Sigmoid colon (tissue), 3 donors: ENCODE measurements around the gene TARP.
"Not testable (repeated sequence)": the region's sequence is repeated elsewhere in the genome, so short reads cannot be mapped to it uniquely, and the experiment has no call there.

Experiments used
- CTCF ChIP-seq, 4 experiments: fragments of 450-650 bp in 3 of 4; fragments of 200-600 bp in 1 of 4; IDR thresholded peaks; one replicate each; pipeline ENCODE4 v1.5.1; 2016 to 2019; ENCODE audit warnings: antibody characterized with exemption in 4 of 4, mild to moderate bottlenecking in 3 of 4, moderate library complexity in 2 of 4
- POLR2A ChIP-seq, 2 donors: fragments of 450-650 bp; IDR thresholded peaks; one replicate each; pipeline ENCODE4 v1.6.1; 2016; ENCODE audit warnings: antibody characterized with exemption in 2 of 2, mild to moderate bottlenecking in 2 of 2, moderate library complexity in 2 of 2

DNA sequence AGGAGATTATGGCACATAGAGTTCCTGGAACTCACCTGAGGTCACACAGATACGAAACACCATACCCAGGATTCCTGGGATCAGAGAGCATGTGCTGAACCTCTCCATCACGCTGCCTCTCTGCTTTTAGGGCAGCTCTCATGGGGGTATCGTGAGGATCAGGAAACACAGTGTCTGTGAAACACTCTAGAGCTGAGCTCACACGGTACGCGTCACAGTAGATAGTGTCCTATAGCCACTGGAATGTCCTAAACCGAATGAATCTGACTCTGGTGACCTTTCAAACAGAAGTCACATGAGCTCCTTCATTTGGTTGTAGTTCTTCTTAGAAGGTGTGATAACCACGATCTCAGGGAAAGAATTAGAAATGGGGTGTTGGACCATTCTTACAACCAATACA is 14.3 kb downstream of the TARP start:
- TF ChIP-seq POLR2A, CTCF (IDR thresholded peaks at IDR 0.05): not testable (repeated sequence)
